Esophagus muscularis mucosa (tissue), 4 donors: ENCODE data around the gene AFF2. TPM values are rescaled to one million over a fixed set of nuclear protein-coding genes. Genes with fewer than 3 reads are reported as not detected.

Experiments
- DNase-seq: peaks from one replicate; pipeline ENCODE4 v3.0.0-alpha.2; 2017; ENCODE audit errors: extremely low spot score
- H3K27ac ChIP-seq, 4 donors: fragments of 200-600 bp; sonication (generic); replicated peaks in 1 of 4; 1 replicate in 3 of 4; 2 replicates in 1 of 4; pipeline ENCODE4 v1.5.1; 2016 to 2019; ENCODE audit warnings: mild to moderate bottlenecking in 1 of 4
- H3K27me3 ChIP-seq, 4 donors: fragments of 200-600 bp; sonication (generic); one replicate each; pipeline versions ENCODE4 v1.5.1 to v1.6.0; 2016 to 2019
- H3K36me3 ChIP-seq, 4 donors: fragments of 200-600 bp; sonication (generic); one replicate each; pipeline ENCODE4 v1.5.1; 2016 to 2019
- H3K4me1 ChIP-seq, 4 donors: fragments of 200-600 bp; sonication (generic); one replicate each; pipeline ENCODE4 v1.5.1; 2016 to 2019
- H3K4me3 ChIP-seq, 4 donors: fragments of 200-600 bp; sonication (generic); 1 replicate in 2 of 4; 2 replicates in 2 of 4; pipeline ENCODE4 v1.5.1; 2016 to 2019; ENCODE audit warnings: mild to moderate bottlenecking in 4 of 4, moderate library complexity in 1 of 4
- H3K9me3 ChIP-seq, 4 donors: fragments of 200-600 bp; sonication (generic); 1 replicate in 3 of 4; 2 replicates in 1 of 4; pipeline ENCODE4 v1.5.1; 2016 to 2019
- CTCF ChIP-seq, 3 experiments: fragments of 200-600 bp in 2 of 3; fragments of 450-650 bp in 1 of 3; sonication (generic) in 2 of 3; IDR thresholded peaks; one replicate each; pipeline ENCODE4 v1.5.1; 2017 to 2019; ENCODE audit warnings: antibody characterized with exemption in 3 of 3, mild to moderate bottlenecking in 2 of 3, moderate library complexity in 1 of 3
- EP300 ChIP-seq: sonication (generic); formaldehyde crosslinking; IDR thresholded peaks from one replicate; pipeline ENCODE4 v1.6.1; 2017; ENCODE audit warnings: antibody characterized with exemption
- POLR2A ChIP-seq: fragments of 450-650 bp; IDR thresholded peaks from one replicate; pipeline ENCODE4 v1.6.1; 2017; ENCODE audit warnings: antibody characterized with exemption, moderate library complexity, mild to moderate bottlenecking, low read depth
- POLR2AphosphoS5 ChIP-seq, 2 donors: sonication (generic); formaldehyde crosslinking; IDR thresholded peaks; one replicate each; pipeline ENCODE4 v1.6.1; 2017; ENCODE audit warnings: antibody characterized with exemption in 2 of 2
- WGBS: methylation state at CpG from one replicate; pipeline ENCODE4 v1.1.5; 2018; 5-methylcytosine and 5-hydroxymethylcytosine counted together
- intact Hi-C: fragments of 100-400 bp; cut with DNase I; formaldehyde crosslinking; loops from one replicate; pipeline ENCODE4 v1.15.1; 2023
- total RNA-seq, 4 donors: library from RNA; depleted of rRNA; stranded (reverse); fragments of >200 nt; gene quantifications; one replicate each; pipeline versions ENCODE4 v1.1.0 to v1.2.1, GENCODE V29; 2016

Gene AFF2
- total RNA-seq, 4 donors from 2014 or later: 3.8 to 10.8 (median 6.8) TPM

DNA sequence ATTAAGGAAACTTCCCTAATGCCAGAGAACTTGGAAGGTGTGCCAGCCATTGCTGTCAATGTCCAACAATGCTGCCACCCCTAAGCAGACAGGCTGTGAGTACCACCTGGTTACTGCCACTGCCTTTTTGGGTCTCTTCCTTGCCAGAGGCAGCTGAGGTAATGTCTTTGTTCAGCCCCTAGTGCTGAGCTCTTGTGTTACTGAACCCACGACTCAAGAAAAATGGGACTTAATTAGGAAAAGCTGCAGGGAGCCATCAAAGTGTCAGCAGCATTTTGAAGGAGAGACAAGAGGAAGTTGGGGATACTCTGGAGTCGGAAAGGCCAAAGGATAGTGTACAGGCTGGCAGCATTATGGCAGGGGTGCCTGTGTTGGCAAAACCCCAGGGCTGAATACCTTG is 283.7 kb downstream of the AFF2 start:
- Histone ChIP-seq H3K4me3 (no peak overlapping the region), H3K27ac (no peak overlapping the region), H3K36me3 (no peaks in the 10 kb centered on the region), H3K27me3 (no peaks in the 10 kb centered on the region), H3K9me3 (no peaks in the 10 kb centered on the region), H3K4me1 (no peaks in the 10 kb centered on the region)
- no peak for DNase-seq
- intact Hi-C loops: no loop called here
- WGBS: 62% methylated on average over 2 of the region's 2 CpGs
- TF ChIP-seq EP300: no peak
- no peak for TF ChIP-seq POLR2A
- TF ChIP-seq POLR2AphosphoS5 (IDR thresholded peaks at IDR 0.05): no peak

GRCh38 chrX:148784856-148785255 is 284.4 kb downstream of the AFF2 start:
- H3K4me1 ChIP-seq: no peaks in the 10 kb centered on the region
- H3K4me3 ChIP-seq: no peak overlapping the region
- no peaks in the 10 kb centered on the region for H3K9me3 ChIP-seq
- intact Hi-C loops: no loop called here
- TF ChIP-seq POLR2A: no peak
- TF ChIP-seq CTCF (IDR thresholded peaks at IDR 0.05): no peak
- TF ChIP-seq POLR2AphosphoS5 (IDR thresholded peaks at IDR 0.05): no peak
- no peak for TF ChIP-seq EP300
- no peaks in the 10 kb centered on the region for H3K27me3 ChIP-seq
- no peak for DNase-seq
- H3K27ac ChIP-seq: no peak overlapping the region
- 66% methylated on average over 9 of the region's 9 CpGs for WGBS
- H3K36me3 ChIP-seq: no peaks in the 10 kb centered on the region

DNA sequence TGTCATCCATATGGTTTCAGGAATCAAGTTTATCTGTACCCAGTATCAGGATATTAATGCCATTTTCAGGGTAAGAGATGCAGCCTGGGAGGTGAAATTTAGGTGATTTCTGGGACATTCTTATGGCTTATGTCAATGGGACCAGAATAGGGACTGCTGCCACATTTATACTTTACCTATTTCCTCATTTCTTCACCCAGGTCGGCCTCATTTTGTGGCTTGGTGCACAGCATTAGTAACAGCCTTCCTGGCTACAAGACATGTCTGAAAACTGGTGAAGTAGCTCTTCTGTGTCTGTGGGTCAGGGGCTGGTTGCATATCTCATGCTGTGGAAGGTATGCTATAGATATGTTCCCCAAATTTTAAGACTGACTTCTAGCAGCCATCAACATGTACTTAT is 284.8 kb downstream of the AFF2 start:
- no peak for DNase-seq
- no peaks in the 10 kb centered on the region for H3K36me3 ChIP-seq
- intact Hi-C loops: no loop called here
- no peaks in the 10 kb centered on the region for H3K4me1 ChIP-seq
- H3K27me3 ChIP-seq: no peaks in the 10 kb centered on the region
- TF ChIP-seq POLR2AphosphoS5 (IDR thresholded peaks at IDR 0.05) (no peak), POLR2A (no peak), CTCF (IDR thresholded peaks at IDR 0.05) (no peak), EP300 (no peak)
- no peaks in the 10 kb centered on the region for H3K9me3 ChIP-seq
- no peak overlapping the region for H3K4me3 ChIP-seq
- H3K27ac ChIP-seq: no peak overlapping the region
- WGBS: 64% methylated on average over 1 of the region's 1 CpG

GRCh38 chrX:148788449-148788848 is 288.0 kb downstream of the AFF2 start:
- Histone ChIP-seq H3K27me3 (no peaks in the 10 kb centered on the region), H3K27ac (no peak overlapping the region), H3K36me3 (no peaks in the 10 kb centered on the region), H3K9me3 (no peaks in the 10 kb centered on the region), H3K4me3 (no peak overlapping the region), H3K4me1 (no peaks in the 10 kb centered on the region)
- intact Hi-C loops: no loop called here
- no peak for DNase-seq
- 72% methylated on average over 4 of the region's 4 CpGs for WGBS
- no peak for TF ChIP-seq CTCF (IDR thresholded peaks at IDR 0.05)
- no peak for TF ChIP-seq POLR2A
- TF ChIP-seq POLR2AphosphoS5 (IDR thresholded peaks at IDR 0.05): no peak
- TF ChIP-seq EP300: no peak

DNA sequence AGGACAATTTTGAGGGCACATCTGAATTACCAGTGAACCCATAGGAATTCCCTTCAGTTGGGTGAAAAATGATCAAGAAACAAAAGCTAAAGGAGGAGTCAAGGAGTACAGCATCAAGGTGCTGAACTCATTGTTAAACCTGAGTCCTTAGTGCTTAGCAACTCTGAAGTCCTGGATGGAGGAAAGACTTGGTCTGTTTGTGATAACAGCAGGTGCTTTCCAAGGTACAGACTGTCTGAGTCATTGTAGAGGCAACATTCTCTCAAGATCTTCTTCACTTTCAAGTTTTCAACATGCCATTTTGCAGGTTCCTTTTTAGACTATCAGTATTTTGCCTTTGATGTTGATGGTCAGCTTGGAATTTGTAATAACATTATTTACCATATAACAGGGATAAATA is 293.9 kb downstream of the AFF2 start:
- intact Hi-C loops: no loop called here

More for the DNA sequence above, 293.9 kb downstream of the AFF2 start:
- no peak for TF ChIP-seq EP300
- TF ChIP-seq CTCF (IDR thresholded peaks at IDR 0.05): no peak
- TF ChIP-seq POLR2AphosphoS5 (IDR thresholded peaks at IDR 0.05): no peak
- TF ChIP-seq POLR2A: no peak
- H3K4me3 ChIP-seq: no peak overlapping the region
- no peaks in the 10 kb centered on the region for H3K36me3 ChIP-seq
- no peaks in the 10 kb centered on the region for H3K9me3 ChIP-seq
- H3K27me3 ChIP-seq: no peaks in the 10 kb centered on the region
- H3K27ac ChIP-seq: no peak overlapping the region
- no peak for DNase-seq
- no peaks in the 10 kb centered on the region for H3K4me1 ChIP-seq
